NCI-H1694 (cell line): ENCODE data around the gene GRK6.

ENCODE experiments used
- DNase-seq: peaks from one replicate; lab custom pipeline; 2025; lab: John Stamatoyannopoulos, UW

The GRK6 gene

GRCh38 chr5:177454397-177455035 lies 28.0 kb downstream of the GRK6 start:
- DNase-seq, result peak; percentile 54

GRCh38 chr5:177455036-177455660 lies 28.7 kb downstream of the GRK6 start:
- DNase-seq, result peak; percentile 36

- peak; percentile 77 for DNase-seq
Measured at GRCh38 chr5:177455661-177456590, 29.4 kb downstream of the GRK6 start.

- no peak for DNase-seq
Measured at GRCh38 chr5:177456591-177456964, 30.1 kb downstream of the GRK6 start.

GRCh38 chr5:177456976-177457851 lies 30.7 kb downstream of the GRK6 start:
- peak; percentile 76 for DNase-seq

- no peak for DNase-seq
Measured at GRCh38 chr5:177457852-177458681, 31.6 kb downstream of the GRK6 start.

GRCh38 chr5:177458912-177459350 lies 32.5 kb downstream of the GRK6 start:
- DNase-seq, result no peak

GRCh38 chr5:177459357-177459756 lies 32.9 kb downstream of the GRK6 start:
- no peak for DNase-seq

- no peak for DNase-seq
Measured at GRCh38 chr5:177459819-177460628, 33.5 kb downstream of the GRK6 start.

- DNase-seq, result no peak
Measured at GRCh38 chr5:177462021-177462670, 35.7 kb downstream of the GRK6 start.

- DNase-seq, result no peak
Measured at GRCh38 chr5:177465044-177465443, 38.6 kb downstream of the GRK6 start.

GRCh38 chr5:177466861-177467260 lies 40.4 kb downstream of the GRK6 start:
- DNase-seq, result no peak

GRCh38 chr5:177467436-177467835 lies 41.0 kb downstream of the GRK6 start:
- DNase-seq, result no peak

GRCh38 chr5:177468329-177468684 lies 41.8 kb downstream of the GRK6 start:
- DNase-seq, result no peak

GRCh38 chr5:177468685-177469628 lies 42.5 kb downstream of the GRK6 start:
- no peak for DNase-seq

GRCh38 chr5:177469750-177470525 lies 43.5 kb downstream of the GRK6 start:
- no peak for DNase-seq

- DNase-seq, result no peak
Measured at GRCh38 chr5:177470759-177471536, 44.5 kb downstream of the GRK6 start.
